Keratinocyte (primary cell): ENCODE data around the gene PTPRT. TPM values are rescaled to one million over a fixed set of nuclear protein-coding genes. Genes with fewer than 3 reads are reported as not detected.

Experiments used
- DNase-seq: peaks from one replicate; pipeline ENCODE4 v3.0.0-alpha.2; 2011; ENCODE audit warnings: low read depth, missing footprints, low spot score
- FAIRE-seq: peaks from 2 replicates; lab custom pipeline; 2011; peaks lifted over from hg19 to GRCh38; lab: Jason Lieb, UNC
- H2AFZ ChIP-seq: 2 replicates; pipeline ENCODE4 v1.6.0; 2012; ENCODE audit warnings: low read length, control low read depth, inconsistent platforms; ENCODE audit not compliant: control insufficient read depth
- H3K27ac ChIP-seq: 2 replicates; pipeline ENCODE4 v1.5.1; 2011; ENCODE audit warnings: low read length; ENCODE audit not compliant: control insufficient read depth, insufficient read depth
- H3K27me3 ChIP-seq: 3 replicates; pipeline ENCODE4 v1.6.0; 2011; ENCODE audit warnings: low read length; ENCODE audit not compliant: control insufficient read depth, insufficient read depth; ENCODE audit errors: extremely low read depth
- H3K36me3 ChIP-seq, 2 experiments: 2 replicates in 1 of 2; 3 replicates in 1 of 2; pipeline ENCODE4 v1.5.1; 2011; ENCODE audit warnings: low read length in 2 of 2, mild to moderate bottlenecking in 1 of 2; ENCODE audit not compliant: control insufficient read depth in 2 of 2, insufficient read depth in 2 of 2; ENCODE audit errors: extremely low read depth in 1 of 2
- H3K4me1 ChIP-seq: 3 replicates; pipeline ENCODE4 v1.5.1; 2011; ENCODE audit warnings: low read length; ENCODE audit not compliant: control insufficient read depth, insufficient read depth; ENCODE audit errors: extremely low read depth
- H3K4me2 ChIP-seq: 3 replicates; pipeline ENCODE4 v1.6.0; 2011; ENCODE audit warnings: low read depth, low read length; ENCODE audit not compliant: control insufficient read depth, insufficient read depth; ENCODE audit errors: extremely low read depth
- H3K4me3 ChIP-seq, 3 experiments: fragments of 200-600 bp in 1 of 3; sonication (generic) in 1 of 3; 2 replicates in 2 of 3; 3 replicates in 1 of 3; pipeline ENCODE4 v1.5.1; 2011 to 2016; ENCODE audit warnings: low read length in 3 of 3, mild to moderate bottlenecking in 3 of 3, control low read depth in 2 of 3, inconsistent platforms in 1 of 3, low read depth in 1 of 3, mixed read lengths in 1 of 3, mixed run types in 1 of 3, moderate library complexity in 1 of 3; ENCODE audit not compliant: control insufficient read depth in 2 of 3, insufficient read depth in 2 of 3; ENCODE audit errors: extremely low read depth in 1 of 3
- H3K79me2 ChIP-seq: 2 replicates; pipeline ENCODE4 v1.6.0; 2012; ENCODE audit warnings: low read length; ENCODE audit not compliant: control insufficient read depth, insufficient read depth
- H3K9ac ChIP-seq: 3 replicates; pipeline ENCODE4 v1.6.0; 2011; ENCODE audit warnings: low read length; ENCODE audit not compliant: control insufficient read depth, insufficient read depth; ENCODE audit errors: extremely low read depth
- H3K9me1 ChIP-seq: 3 replicates; pipeline ENCODE4 v1.6.0; 2011; ENCODE audit warnings: low read length; ENCODE audit not compliant: control insufficient read depth, insufficient read depth; ENCODE audit errors: extremely low read depth
- H3K9me3 ChIP-seq: 2 replicates; pipeline ENCODE4 v1.5.1; 2012; ENCODE audit warnings: low read depth, low read length; ENCODE audit not compliant: control insufficient read depth
- H4K20me1 ChIP-seq: 3 replicates; pipeline ENCODE4 v1.6.0; 2011; ENCODE audit warnings: low read length; ENCODE audit not compliant: control insufficient read depth, insufficient read depth; ENCODE audit errors: extremely low read depth
- EZH2 ChIP-seq: IDR thresholded peaks from one replicate; pipeline ENCODE4 v1.6.1; 2012; ENCODE audit warnings: inconsistent platforms, mild to moderate bottlenecking, low read length, moderate library complexity
- dilution Hi-C: fragments of 300-500 bp; cut with MboI; formaldehyde crosslinking; loops from one replicate; pipeline ENCODE4 v1.7.0; 2020; ENCODE audit warnings: low sequenced_read_pairs; ENCODE audit not compliant: extremely low pct_ligation_motif_present
- polyA plus RNA-seq, 5 experiments: library from polyadenylated mRNA; depleted of rRNA in 3 of 5; stranded (reverse) in 3 of 5; stranded (forward) in 1 of 5; unstranded in 1 of 5; fragments of >200 nt; gene quantifications; 1 replicate in 1 of 5; 2 replicates in 3 of 5; 3 replicates in 1 of 5; pipeline versions ENCODE4 v1.2.1 to v1.2.3, GENCODE V29; 2011 to 2012; ENCODE audit warnings: missing spikeins in 2 of 5, low read depth in 1 of 5, low replicate concordance in 1 of 5
- TF ChIP-seq, protein P1 (sequence below), 3 experiments: IDR thresholded peaks in 1 of 3; conservative IDR thresholded peaks in 1 of 3; optimal IDR thresholded peaks in 1 of 3; 2 replicates in 2 of 3; 3 replicates in 1 of 3; pipeline versions ENCODE3 to v1.5.1; 2011; ENCODE audit warnings: low read length in 3 of 3, mild to moderate bottlenecking in 3 of 3, moderate library complexity in 2 of 3, control low read depth in 1 of 3, inconsistent platforms in 1 of 3; ENCODE audit not compliant: insufficient read depth in 2 of 3; ENCODE audit errors: extremely low read depth in 1 of 3

The PTPRT gene
- polyA plus RNA-seq, 1 donor (not counting 4 experiments of a cell fraction or from before 2014, with no cell fraction given): not detected

DNA sequence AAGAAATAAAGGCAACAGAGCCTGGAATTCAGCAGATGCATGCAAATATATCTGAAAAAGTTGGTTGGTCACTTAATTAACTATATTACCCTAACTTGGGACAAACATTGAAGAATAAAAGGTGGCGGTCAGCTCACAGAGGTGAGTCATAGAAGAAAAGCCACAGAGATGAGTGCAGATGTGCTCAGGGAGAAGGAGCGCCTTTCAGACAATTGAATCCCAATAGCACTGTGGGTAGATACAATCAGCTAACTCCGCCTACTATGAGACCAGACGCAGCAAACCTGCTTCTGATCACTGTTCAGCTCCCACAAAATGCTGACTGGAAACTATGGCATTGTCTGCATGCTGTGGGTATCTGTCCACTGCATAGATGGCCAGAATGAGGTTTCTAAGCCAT lies 447.8 kb downstream of the PTPRT start:
- DNase-seq (no peak), FAIRE-seq (no peak)
- TF ChIP-seq EZH2: no peak
- TF ChIP-seq, protein P1, sequence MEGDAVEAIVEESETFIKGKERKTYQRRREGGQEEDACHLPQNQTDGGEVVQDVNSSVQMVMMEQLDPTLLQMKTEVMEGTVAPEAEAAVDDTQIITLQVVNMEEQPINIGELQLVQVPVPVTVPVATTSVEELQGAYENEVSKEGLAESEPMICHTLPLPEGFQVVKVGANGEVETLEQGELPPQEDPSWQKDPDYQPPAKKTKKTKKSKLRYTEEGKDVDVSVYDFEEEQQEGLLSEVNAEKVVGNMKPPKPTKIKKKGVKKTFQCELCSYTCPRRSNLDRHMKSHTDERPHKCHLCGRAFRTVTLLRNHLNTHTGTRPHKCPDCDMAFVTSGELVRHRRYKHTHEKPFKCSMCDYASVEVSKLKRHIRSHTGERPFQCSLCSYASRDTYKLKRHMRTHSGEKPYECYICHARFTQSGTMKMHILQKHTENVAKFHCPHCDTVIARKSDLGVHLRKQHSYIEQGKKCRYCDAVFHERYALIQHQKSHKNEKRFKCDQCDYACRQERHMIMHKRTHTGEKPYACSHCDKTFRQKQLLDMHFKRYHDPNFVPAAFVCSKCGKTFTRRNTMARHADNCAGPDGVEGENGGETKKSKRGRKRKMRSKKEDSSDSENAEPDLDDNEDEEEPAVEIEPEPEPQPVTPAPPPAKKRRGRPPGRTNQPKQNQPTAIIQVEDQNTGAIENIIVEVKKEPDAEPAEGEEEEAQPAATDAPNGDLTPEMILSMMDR (optimal IDR thresholded peaks at IDR 0.05 in 1 of 3, IDR thresholded peaks at IDR 0.05 in 1 of 3, conservative IDR thresholded peaks at IDR 0.05 in 1 of 3; ENCODE audit: extremely low read depth in 1 of 3, insufficient read depth in 2 of 3, low read length in 3 of 3): no peak
- no peak overlapping the region for H3K4me2 ChIP-seq
- no peaks in the 10 kb centered on the region for H4K20me1 ChIP-seq
- no peak overlapping the region for H3K4me3 ChIP-seq
- no peaks in the 10 kb centered on the region for H3K27me3 ChIP-seq
- H3K9me1 ChIP-seq: no peaks in the 10 kb centered on the region
- dilution Hi-C loops: no loop called here
- H3K9me3 ChIP-seq: peaks cover 4% of the 10 kb centered on the region
- H3K79me2 ChIP-seq: no peaks in the 10 kb centered on the region
- H3K27ac ChIP-seq: no peak overlapping the region
- no peak overlapping the region for H3K9ac ChIP-seq
- no peaks in the 10 kb centered on the region for H3K36me3 ChIP-seq
- H2AFZ ChIP-seq: no peak overlapping the region
- H3K4me1 ChIP-seq: no peaks in the 10 kb centered on the region

DNA sequence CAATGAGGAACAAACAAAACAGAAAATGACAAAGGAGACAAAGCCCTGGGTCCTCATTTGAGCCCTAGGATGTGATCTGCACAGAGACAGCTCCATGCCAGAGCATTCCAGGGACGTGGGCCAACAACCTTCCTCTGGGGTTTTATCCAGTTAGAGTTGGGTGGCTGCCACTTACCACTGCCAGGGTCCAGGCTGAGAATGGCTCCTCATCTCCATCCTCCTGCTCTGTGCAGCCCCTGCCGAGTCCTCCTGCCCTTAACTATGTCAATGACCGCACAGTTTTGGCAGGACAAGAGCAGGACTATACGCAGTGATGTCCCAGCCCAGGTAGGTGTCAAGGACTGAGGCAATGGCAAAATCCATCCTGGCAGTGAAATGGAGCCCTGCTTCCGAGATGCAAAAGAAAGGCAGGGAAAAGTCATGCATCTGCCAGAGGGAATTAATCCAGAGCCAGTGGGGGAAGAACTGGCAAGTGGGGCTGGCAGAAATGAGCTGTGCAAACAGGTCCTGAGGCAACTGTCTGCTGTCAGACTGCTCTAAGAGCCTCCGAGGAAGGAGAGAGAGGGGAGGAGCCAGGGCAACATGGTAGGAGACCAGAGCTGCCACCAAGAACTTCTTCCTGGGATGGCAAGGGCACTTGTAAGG lies 449.4 kb downstream of the PTPRT start:
- dilution Hi-C loops: no loop called here
- Histone ChIP-seq H2AFZ (no peak overlapping the region), H3K36me3 (no peaks in the 10 kb centered on the region), H3K27ac (no peak overlapping the region), H3K79me2 (no peaks in the 10 kb centered on the region), H3K27me3 (no peaks in the 10 kb centered on the region), H3K9me3 (peaks cover 4% of the 10 kb centered on the region), H3K4me1 (no peaks in the 10 kb centered on the region), H3K4me3 (no peak overlapping the region), H3K9ac (no peak overlapping the region), H3K4me2 (no peak overlapping the region), H3K9me1 (no peaks in the 10 kb centered on the region), H4K20me1 (no peaks in the 10 kb centered on the region)
- TF ChIP-seq EZH2: no peak
- TF ChIP-seq, protein P1 (optimal IDR thresholded peaks at IDR 0.05 in 1 of 3, IDR thresholded peaks at IDR 0.05 in 1 of 3, conservative IDR thresholded peaks at IDR 0.05 in 1 of 3; ENCODE audit: extremely low read depth in 1 of 3, insufficient read depth in 2 of 3, low read length in 3 of 3): no peak
- DNase-seq (no peak), FAIRE-seq (no peak)
